Pancreas (tissue), 10 donors: ENCODE measurements around the gene ZMYND19. TPM values are rescaled to one million over a fixed set of nuclear protein-coding genes. Genes with fewer than 3 reads are reported as not detected.
"Not testable (repeated sequence)": the region's sequence is repeated elsewhere in the genome, so short reads cannot be mapped to it uniquely, and the experiment has no call there.

Source experiments
- ATAC-seq, 4 donors: fragments of 200-7000 bp; cut with Tn5 transposase; one replicate each; pipeline versions ENCODE4 v1.8.0 to v1.9.1; 2020; ENCODE audit warnings: mild to moderate bottlenecking in 4 of 4, moderate library complexity in 4 of 4
- DNase-seq, 6 donors: peaks; one replicate each; pipeline ENCODE4 v3.0.0-alpha.2; 2020
- FAIRE-seq: peaks from 2 replicates; lab custom pipeline; 2012; peaks lifted over from hg19 to GRCh38; lab: Jason Lieb, UNC
- H3K27ac ChIP-seq, 4 donors: fragments of 200-600 bp; sonication (generic); 1 replicate in 3 of 4; 2 replicates in 1 of 4; pipeline versions ENCODE4 v1.5.0 to v1.8.0; 2020
- H3K27me3 ChIP-seq, 4 donors: fragments of 200-600 bp; one replicate each; pipeline ENCODE4 v1.8.0; 2021
- H3K36me3 ChIP-seq, 3 donors: fragments of 200-600 bp; sonication (generic) in 1 of 3; one replicate each; pipeline versions ENCODE4 v1.5.0 to v1.8.0; 2020 to 2021
- H3K4me1 ChIP-seq, 3 donors: fragments of 200-600 bp; one replicate each; pipeline ENCODE4 v1.8.0; 2021
- H3K4me3 ChIP-seq, 4 donors: fragments of 200-600 bp; sonication (generic) in 2 of 4; one replicate each; pipeline versions ENCODE4 v1.5.0 to v1.8.0; 2020 to 2021
- H3K9me3 ChIP-seq, 4 donors: fragments of 200-600 bp; one replicate each; pipeline ENCODE4 v1.8.0; 2021
- WGBS, 2 donors: extraction: QIAGEN DNeasy Blood & Tissue Kit; methylation state at CpG; one replicate each; pipeline ENCODE4 v1.1.7; 2013; 5-methylcytosine and 5-hydroxymethylcytosine counted together
- intact Hi-C, 3 donors: fragments of 100-400 bp; cut with DNase I; formaldehyde crosslinking; loops; one replicate each; pipeline versions ENCODE4 v1.11.1 to v1.14.2; 2022
- polyA plus RNA-seq, 2 donors: library from polyadenylated mRNA; stranded (reverse); fragments of 200-250 nt; gene quantifications; one replicate each; pipeline ENCODE4 v1.2.3, GENCODE V29; 2013
- total RNA-seq, 6 donors: library from RNA; stranded (reverse); fragmentation: NEBNext Ultra II Directional in 4 of 6; extraction: Animal tissue kit (Norgen Biotek cat#: 25700) in 4 of 6; gene quantifications; one replicate each; pipeline versions ENCODE4 v1.2.1 to v1.2.4, GENCODE V29; 2021 to 2023
- TF ChIP-seq, protein P1 (sequence below), 4 donors: fragments of 200-600 bp; sonication (generic) in 3 of 4; IDR thresholded peaks; one replicate each; pipeline versions ENCODE4 v1.5.0 to v1.8.0; 2021; ENCODE audit warnings: antibody characterized with exemption in 4 of 4
- donor health status: healthy with polysubstance abuse.
- donor health status: DM: no; HTN: no; CAD: no; lungs with moderate emphysema.
- donor health status: DM: no; HTN: no; CAD: no.
- donor health status: control.
- donor health status: control.
- donor health status: Bipolar disorder and iron deficiency.
- donor health status: DM: yes; HTN: yes; CAD: no.
- donor health status: DM: no; HTN: no; CAD: no.
- donor health status: DM: no; HTN: no; CAD: no.
- donor health status: DM: yes; HTN: yes; CAD: no.

The ZMYND19 gene
- total and polyA plus RNA-seq, 8 donors = 6.1 to 18.6 (median 9.5) TPM

DNA sequence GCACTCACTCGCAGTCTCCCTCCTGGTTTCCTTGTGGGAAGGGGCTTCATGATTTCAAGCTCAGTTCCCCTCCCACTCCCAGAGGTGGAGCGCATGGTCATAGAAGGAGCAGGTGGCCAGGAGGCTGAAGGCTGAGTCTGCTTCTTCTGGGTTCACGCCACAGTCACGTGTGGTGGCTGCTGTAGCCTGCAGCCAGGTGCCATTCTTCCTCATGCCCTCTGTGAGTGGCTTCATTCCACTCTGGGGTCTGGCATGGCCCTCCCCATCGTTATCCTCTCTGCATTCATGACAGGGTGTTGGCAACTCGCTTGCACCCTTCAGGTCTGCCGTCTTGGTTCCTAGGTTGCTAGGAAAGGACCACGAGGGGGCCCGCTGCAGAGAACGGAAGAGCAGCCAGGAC is 35.1 kb downstream of the ZMYND19 start:
- H3K4me3 ChIP-seq = no peak overlapping the region
- FAIRE-seq (no peak), ATAC-seq (no peak), DNase-seq (no peak)
- WGBS, 2 donors = 89% methylated on average over 10 of the region's 10 CpGs
- TF ChIP-seq, protein P1, sequence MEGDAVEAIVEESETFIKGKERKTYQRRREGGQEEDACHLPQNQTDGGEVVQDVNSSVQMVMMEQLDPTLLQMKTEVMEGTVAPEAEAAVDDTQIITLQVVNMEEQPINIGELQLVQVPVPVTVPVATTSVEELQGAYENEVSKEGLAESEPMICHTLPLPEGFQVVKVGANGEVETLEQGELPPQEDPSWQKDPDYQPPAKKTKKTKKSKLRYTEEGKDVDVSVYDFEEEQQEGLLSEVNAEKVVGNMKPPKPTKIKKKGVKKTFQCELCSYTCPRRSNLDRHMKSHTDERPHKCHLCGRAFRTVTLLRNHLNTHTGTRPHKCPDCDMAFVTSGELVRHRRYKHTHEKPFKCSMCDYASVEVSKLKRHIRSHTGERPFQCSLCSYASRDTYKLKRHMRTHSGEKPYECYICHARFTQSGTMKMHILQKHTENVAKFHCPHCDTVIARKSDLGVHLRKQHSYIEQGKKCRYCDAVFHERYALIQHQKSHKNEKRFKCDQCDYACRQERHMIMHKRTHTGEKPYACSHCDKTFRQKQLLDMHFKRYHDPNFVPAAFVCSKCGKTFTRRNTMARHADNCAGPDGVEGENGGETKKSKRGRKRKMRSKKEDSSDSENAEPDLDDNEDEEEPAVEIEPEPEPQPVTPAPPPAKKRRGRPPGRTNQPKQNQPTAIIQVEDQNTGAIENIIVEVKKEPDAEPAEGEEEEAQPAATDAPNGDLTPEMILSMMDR (IDR thresholded peaks at IDR 0.05) = no peak
- intact Hi-C loops = no loop called here
- H3K36me3 ChIP-seq = peaks cover 0 to 14% (median 0%) of the 10 kb centered on the region in 3 donors
- no peaks in the 10 kb centered on the region for H3K9me3 ChIP-seq
- peaks cover 0 to 3% (median 0%) of the 10 kb centered on the region in 3 donors for H3K4me1 ChIP-seq
- no peaks in the 10 kb centered on the region for H3K27me3 ChIP-seq
- H3K27ac ChIP-seq = no peak overlapping the region

DNA sequence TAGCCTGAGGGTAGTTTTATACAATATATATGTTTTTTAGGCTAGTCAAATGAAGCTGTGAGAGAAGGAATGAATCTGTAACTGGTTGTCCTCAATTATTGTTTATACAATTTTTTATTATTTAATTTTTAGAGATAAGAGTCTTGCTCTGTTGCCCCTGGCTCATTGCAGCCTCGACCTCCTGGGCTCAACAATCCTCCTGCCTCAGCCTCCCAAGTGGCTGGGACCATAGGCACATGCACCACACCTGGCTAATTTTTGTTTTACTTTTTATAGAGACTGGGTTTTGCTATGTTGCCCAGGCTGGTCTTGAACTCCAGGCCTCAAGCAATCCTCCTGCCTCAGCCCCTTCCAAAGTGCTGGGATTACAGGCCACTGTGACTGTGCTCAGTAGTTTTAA is 36.0 kb downstream of the ZMYND19 start:
- DNase-seq = no peak
- Histone ChIP-seq H3K4me3 (no peak overlapping the region), H3K9me3 (no peaks in the 10 kb centered on the region), H3K27me3 (no peaks in the 10 kb centered on the region), H3K36me3 (peaks cover 0 to 14% (median 0%) of the 10 kb centered on the region in 3 donors), H3K4me1 (peaks cover 0 to 3% (median 0%) of the 10 kb centered on the region in 3 donors), H3K27ac (no peak overlapping the region)
- 80 to 90% methylated on average over 1 of the region's 1 CpG for WGBS, 2 donors
- TF ChIP-seq, protein P1 (IDR thresholded peaks at IDR 0.05) = no peak
- no peak for ATAC-seq
- no peak for FAIRE-seq
- intact Hi-C loops = no loop called here

DNA sequence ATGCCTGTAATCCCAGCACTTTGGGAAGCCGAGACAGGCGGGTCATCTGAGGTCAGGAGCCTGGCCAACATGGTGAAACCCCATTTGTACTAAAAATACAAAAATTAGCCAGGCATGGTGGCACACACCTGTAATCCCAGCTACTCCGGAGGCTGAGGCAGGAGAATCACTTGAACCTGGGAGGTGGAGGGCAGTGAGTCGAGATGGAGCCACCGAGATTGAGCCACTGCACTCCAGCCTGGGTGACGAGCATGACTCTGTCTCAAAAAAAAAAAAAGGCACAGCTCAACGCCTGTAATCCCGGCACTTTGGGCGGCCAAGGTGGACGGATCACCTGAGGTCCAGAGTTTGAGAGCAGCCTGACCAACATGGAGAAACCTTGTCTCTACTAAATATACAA is 36.7 kb downstream of the ZMYND19 start:
- H3K4me3 ChIP-seq, ATAC-seq, H3K27me3 ChIP-seq, FAIRE-seq, H3K9me3 ChIP-seq, intact Hi-C loops, H3K4me1 ChIP-seq, DNase-seq, H3K27ac ChIP-seq: not testable (repeated sequence)
- 92% methylated on average over 10 of the region's 10 CpGs for WGBS, 2 donors
- peaks cover 0 to 14% (median 0%) of the 10 kb centered on the region in 3 donors for H3K36me3 ChIP-seq

DNA sequence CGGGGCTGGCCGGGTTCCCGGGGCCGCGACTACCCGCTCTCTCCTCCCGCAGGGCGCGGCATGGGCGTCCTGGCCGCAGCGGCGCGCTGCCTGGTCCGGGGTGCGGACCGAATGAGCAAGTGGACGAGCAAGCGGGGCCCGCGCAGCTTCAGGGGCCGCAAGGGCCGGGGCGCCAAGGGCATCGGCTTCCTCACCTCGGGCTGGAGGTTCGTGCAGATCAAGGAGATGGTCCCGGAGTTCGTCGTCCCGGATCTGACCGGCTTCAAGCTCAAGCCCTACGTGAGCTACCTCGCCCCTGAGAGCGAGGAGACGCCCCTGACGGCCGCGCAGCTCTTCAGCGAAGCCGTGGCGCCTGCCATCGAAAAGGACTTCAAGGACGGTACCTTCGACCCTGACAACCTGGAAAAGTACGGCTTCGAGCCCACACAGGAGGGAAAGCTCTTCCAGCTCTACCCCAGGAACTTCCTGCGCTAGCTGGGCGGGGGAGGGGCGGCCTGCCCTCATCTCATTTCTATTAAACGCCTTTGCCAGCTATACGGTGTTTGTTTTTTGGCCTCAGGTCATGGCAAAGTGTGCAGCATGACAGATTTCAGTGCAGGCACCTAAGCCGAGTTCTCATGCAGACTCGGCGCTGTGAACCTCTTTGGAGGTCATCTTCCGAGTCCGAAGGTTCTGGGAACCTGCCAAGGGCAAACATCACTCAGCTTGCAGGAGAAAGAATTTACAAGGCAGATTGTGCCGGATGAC is 38.1 kb downstream of the ZMYND19 start:
- Histone ChIP-seq H3K4me1 (peaks cover 0 to 6% (median 3%) of the 10 kb centered on the region in 3 donors), H3K4me3 (peak overlapping the region; percentile 39 to 93 (median 78)), H3K27ac (peak overlapping the region; percentile 65 to 83 (median 70)), H3K36me3 (peaks cover 0 to 7% (median 0%) of the 10 kb centered on the region in 3 donors), H3K27me3 (no peaks in the 10 kb centered on the region), H3K9me3 (no peaks in the 10 kb centered on the region)
- peak; percentile 14 to 33 (median 20) for ATAC-seq
- TF ChIP-seq, protein P1 (IDR thresholded peaks at IDR 0.05) = no peak
- intact Hi-C loops = no loop called here
- 2 to 4% methylated on average over 47 to 58 of the region's 58 CpGs for WGBS, 2 donors
- DNase-seq = peak in 4 of 6 donors; percentile 33 to 82 (median 48)
- FAIRE-seq = no peak

DNA sequence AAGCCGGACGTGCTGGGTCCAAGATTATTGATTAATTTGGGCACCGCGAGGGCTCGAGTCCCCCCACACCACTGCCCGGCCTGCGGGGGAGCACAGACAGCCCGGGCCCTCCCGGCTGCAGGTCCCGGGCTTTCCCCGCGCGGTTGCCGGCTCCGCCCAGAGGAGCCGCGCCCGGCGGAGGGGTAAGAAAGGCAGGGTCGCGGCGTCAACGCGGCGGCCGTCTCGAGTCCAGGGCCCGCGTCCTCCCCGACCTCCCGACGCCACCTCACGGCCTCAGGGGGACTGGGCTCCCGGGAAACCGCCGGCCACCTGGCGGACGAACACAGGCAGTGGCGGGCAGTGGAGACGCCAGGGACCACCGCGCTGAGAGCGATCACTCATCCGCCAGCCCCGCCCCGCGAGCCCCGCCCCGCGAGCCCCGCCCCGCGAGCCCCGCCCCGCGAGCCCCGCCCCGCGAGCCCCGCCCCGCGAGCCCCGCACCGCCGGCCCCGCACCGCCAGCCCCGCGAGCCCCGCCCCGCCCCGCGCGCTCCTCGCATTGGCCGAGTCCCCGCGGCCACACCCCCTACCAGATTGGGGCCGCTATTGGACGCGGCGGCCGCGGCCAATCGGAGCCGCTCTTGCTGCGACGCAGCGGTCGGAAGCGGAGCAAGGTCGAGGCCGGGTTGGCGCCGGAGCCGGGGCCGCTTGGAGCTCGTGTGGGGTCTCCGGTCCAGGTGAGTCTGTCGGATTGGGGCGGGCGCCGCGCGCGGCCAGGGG is 38.9 kb downstream of the ZMYND19 start, which contains the start of gene MRPL41:
Gene MRPL41, plus strand, starts transcription at position 616 of the 758 bp plus-strand sequence. CDS start 203 bp downstream, outside the sequence.
- intact Hi-C loops = no loop called here
- DNase-seq (peak; percentile 87 to 98 (median 90)), FAIRE-seq (no peak), ATAC-seq (peak; percentile 79 to 85 (median 82))
- TF ChIP-seq, protein P1 (IDR thresholded peaks at IDR 0.05) = peak in 3 of 4 donors; percentile 8 to 32 (median 11)
- peaks cover 0 to 4% (median 0%) of the 10 kb centered on the region in 3 donors for H3K36me3 ChIP-seq
- H3K4me3 ChIP-seq = peak within 1 kb of the TSS; percentile 69 to 93 (median 78)
- WGBS, 2 donors = 1% methylated on average over 46 to 103 of the region's 106 CpGs
- H3K27me3 ChIP-seq = no peaks in the 10 kb centered on the region
- H3K9me3 ChIP-seq = no peaks in the 10 kb centered on the region
- peaks cover 0 to 6% (median 3%) of the 10 kb centered on the region in 3 donors for H3K4me1 ChIP-seq
- H3K27ac ChIP-seq = peak within 1 kb of the TSS; percentile 72 to 86 (median 82)

DNA sequence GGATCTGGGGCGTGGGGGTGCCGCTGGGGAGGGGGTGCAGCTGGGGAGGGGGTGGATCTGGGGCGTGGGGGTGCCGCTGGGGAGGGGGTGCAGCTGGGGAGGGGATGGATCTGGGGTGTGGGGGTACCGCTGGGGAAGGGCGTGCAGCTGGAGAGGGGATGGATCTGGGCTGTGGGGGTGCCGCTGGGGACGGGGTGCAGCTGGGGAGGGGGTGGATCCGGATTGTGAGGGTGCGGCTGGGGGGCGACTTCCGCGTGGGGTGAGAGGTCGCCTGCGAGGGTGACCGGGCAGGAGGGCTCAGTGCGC is 39.4 kb downstream of the ZMYND19 start:
- H3K4me1 ChIP-seq, H3K27me3 ChIP-seq, ATAC-seq, H3K9me3 ChIP-seq, H3K36me3 ChIP-seq, intact Hi-C loops, FAIRE-seq: not testable (repeated sequence)
- 0 to 2% methylated on average over 13 to 17 of the region's 17 CpGs for WGBS, 2 donors
- DNase-seq = peak in 2 of 6 donors; percentile 50 to 79
- peak overlapping the region; percentile 72 to 86 (median 78) for H3K27ac ChIP-seq
- peak overlapping the region; percentile 42 to 93 (median 76) for H3K4me3 ChIP-seq
